HCT116 (cell line): ENCODE measurements around the gene PHYKPL. TPM values are rescaled to one million over a fixed set of nuclear protein-coding genes. Genes with fewer than 3 reads are reported as not detected.

Source experiments
- ATAC-seq: fragments of 200-7000 bp; cut with Tn5 transposase; 2 replicates; pipeline ENCODE4 v1.9.1; 2020; ENCODE audit warnings: mild to moderate bottlenecking, moderate library complexity
- BruUV-seq: library from RNA; stranded (reverse); fragments of 400-500 nt; replicated peaks from 2 replicates; lab custom pipeline; 2021; lab: Mats Ljungman, UMichigan
- CTCF ChIA-PET: fragments of 300-600 bp; sonication (Branson Sonifier 250); formaldehyde crosslinking; loops from one replicate; lab custom pipeline; 2021; ENCODE audit warnings: antibody characterized with exemption; lab: Charles Lee
- POLR2A ChIA-PET: fragments of 300-600, 350-600 bp; sonication (Branson Sonifier 250); formaldehyde crosslinking; loops from one replicate; lab custom pipeline; 2021; ENCODE audit warnings: antibody characterized with exemption; lab: Charles Lee
- RAD21 ChIA-PET, 2 experiments: fragments of 300-600 bp; sonication (Branson Sonifier 250); formaldehyde crosslinking; loops; one replicate each; lab custom pipeline; 2023; ENCODE audit warnings: low total read pairs in 2 of 2; ENCODE audit not compliant: uncharacterized antibody in 2 of 2, unreplicated experiment in 2 of 2, low non-redundant PET in 1 of 2; lab: Charles Lee
- DNase-seq: peaks from one replicate; pipeline ENCODE4 v3.0.0-alpha.2; 2010; ENCODE audit warnings: low read depth, low spot score
- H2AFZ ChIP-seq: fragments of 200-600 bp; shearing (Covaris generic), sonication (generic); 2 replicates; pipeline ENCODE4 v1.6.1; 2017; ENCODE audit warnings: low read depth, mixed run types, mixed read lengths, antibody characterized with exemption, low read length; ENCODE audit not compliant: poor library complexity, severe bottlenecking
- H3K27ac ChIP-seq: 2 replicates; pipeline ENCODE4 v1.5.1; 2012; ENCODE audit warnings: low read depth, low read length
- H3K27me3 ChIP-seq: fragments of 200-600 bp; sonication (generic); 2 replicates; pipeline ENCODE4 v1.6.1; 2016; ENCODE audit warnings: mixed run types, low read length, mixed read lengths; ENCODE audit not compliant: insufficient read depth
- H3K36me3 ChIP-seq, 2 experiments: fragments of 200-500 bp in 1 of 2; fragments of 200-600 bp in 1 of 2; sonication (Bioruptor generic) in 1 of 2; sonication (generic) in 1 of 2; 2 replicates each; pipeline versions ENCODE4 v1.5.1 to v1.6.1; 2014 to 2016; ENCODE audit warnings: low read length in 2 of 2, inconsistent platforms in 1 of 2, mixed read lengths in 1 of 2, mixed run types in 1 of 2; ENCODE audit not compliant: insufficient read depth in 2 of 2, control insufficient read depth in 1 of 2
- H3K4me1 ChIP-seq, 2 experiments: fragments of 200-600 bp in 1 of 2; sonication (generic) in 1 of 2; 2 replicates each; pipeline versions ENCODE4 v1.5.1 to v1.6.1; 2012 to 2017; ENCODE audit warnings: low read length in 2 of 2, inconsistent platforms in 1 of 2, mild to moderate bottlenecking in 1 of 2, mixed read lengths in 1 of 2, mixed run types in 1 of 2, moderate library complexity in 1 of 2; ENCODE audit not compliant: insufficient read depth in 2 of 2, control insufficient read depth in 1 of 2
- H3K4me2 ChIP-seq: fragments of 200-600 bp; sonication (generic); 2 replicates; pipeline ENCODE4 v1.6.1; 2017; ENCODE audit warnings: mixed run types, low read length, mixed read lengths
- H3K4me3 ChIP-seq, 2 experiments: fragments of 200-600 bp in 1 of 2; sonication (generic) in 1 of 2; replicated peaks in 1 of 2; 2 replicates each; pipeline ENCODE4 v1.5.1; 2011 to 2016; ENCODE audit warnings: low read length in 2 of 2, control low read depth in 1 of 2, low read depth in 1 of 2, mild to moderate bottlenecking in 1 of 2, mixed read lengths in 1 of 2, mixed run types in 1 of 2
- H3K79me2 ChIP-seq: fragments of 200-600 bp; sonication (generic); 2 replicates; pipeline ENCODE4 v1.6.1; 2017; ENCODE audit warnings: mild to moderate bottlenecking, mixed run types, low read length, moderate library complexity, mixed read lengths; ENCODE audit not compliant: insufficient read depth
- H3K9ac ChIP-seq: fragments of 200-600 bp; sonication (generic); 2 replicates; pipeline ENCODE4 v1.6.1; 2016; ENCODE audit warnings: low read length, mixed read lengths
- H3K9me2 ChIP-seq: fragments of 200-600 bp; sonication (generic), shearing (Covaris generic); 2 replicates; pipeline ENCODE4 v1.6.1; 2017; ENCODE audit warnings: mixed run types, mild to moderate bottlenecking, moderate library complexity; ENCODE audit not compliant: insufficient read depth
- H3K9me3 ChIP-seq, 2 experiments: fragments of 200-500 bp in 1 of 2; fragments of 200-600 bp in 1 of 2; sonication (Bioruptor generic) in 1 of 2; sonication (generic) in 1 of 2; 2 replicates each; pipeline ENCODE4 v1.6.1; 2014 to 2017; ENCODE audit warnings: low read length in 2 of 2, mixed read lengths in 2 of 2, inconsistent platforms in 1 of 2, low read depth in 1 of 2, mild to moderate bottlenecking in 1 of 2, mixed run types in 1 of 2, moderate library complexity in 1 of 2; ENCODE audit not compliant: control insufficient read depth in 1 of 2, insufficient read depth in 1 of 2
- H4K20me1 ChIP-seq: fragments of 200-600 bp; sonication (generic), shearing (Covaris generic); 2 replicates; pipeline ENCODE4 v1.6.1; 2017; ENCODE audit warnings: mixed run types, mild to moderate bottlenecking, moderate library complexity; ENCODE audit not compliant: insufficient read depth
- ATF3 ChIP-seq: IDR thresholded peaks from 2 replicates; pipeline ENCODE4 v1.6.1; 2012
- CEBPB ChIP-seq: IDR thresholded peaks from 2 replicates; pipeline ENCODE4 v1.6.1; 2012; ENCODE audit warnings: low read depth
- EGR1 ChIP-seq: IDR thresholded peaks from 2 replicates; pipeline ENCODE4 v1.6.1; 2012; ENCODE audit warnings: low read depth
- ELF1 ChIP-seq: IDR thresholded peaks from 2 replicates; pipeline ENCODE4 v1.6.1; 2012; ENCODE audit warnings: low read depth, borderline replicate concordance
- EZH2 ChIP-seq: fragments of 200-600 bp; sonication (generic); IDR thresholded peaks from 2 replicates; pipeline ENCODE4 v1.6.1; 2017; ENCODE audit warnings: antibody characterized with exemption, mixed run types
- EZH2phosphoT487 ChIP-seq: fragments of 200-600 bp; IDR thresholded peaks from 2 replicates; pipeline ENCODE4 v1.6.1; 2018; ENCODE audit warnings: antibody characterized with exemption, borderline replicate concordance
- FOSL1 ChIP-seq: IDR thresholded peaks from 2 replicates; pipeline ENCODE4 v1.6.1; 2012; ENCODE audit warnings: low read depth
- JUND ChIP-seq: IDR thresholded peaks from 2 replicates; pipeline ENCODE4 v1.6.1; 2012
- MAX ChIP-seq: IDR thresholded peaks from 2 replicates; pipeline ENCODE4 v1.6.1; 2012
- POLR2AphosphoS5 ChIP-seq: IDR thresholded peaks from 2 replicates; pipeline ENCODE4 v1.6.1; 2011; ENCODE audit warnings: mild to moderate bottlenecking, low read depth, low read length, moderate library complexity
- RAD21 ChIP-seq: IDR thresholded peaks from 2 replicates; pipeline ENCODE4 v1.6.1; 2012; ENCODE audit warnings: low read depth, mild to moderate bottlenecking
- REST ChIP-seq: IDR thresholded peaks from 2 replicates; pipeline ENCODE4 v1.6.1; 2012; ENCODE audit warnings: low read depth
- SIN3A ChIP-seq: IDR thresholded peaks from 2 replicates; pipeline ENCODE4 v1.6.1; 2012; ENCODE audit warnings: low read depth
- SP1 ChIP-seq: IDR thresholded peaks from 2 replicates; pipeline ENCODE4 v1.6.1; 2012; ENCODE audit warnings: low read depth
- SRF ChIP-seq: IDR thresholded peaks from 2 replicates; pipeline ENCODE4 v1.6.1; 2012; ENCODE audit warnings: low read depth
- TCF7L2 ChIP-seq: IDR thresholded peaks from 2 replicates; pipeline ENCODE4 v1.7.0; 2011; ENCODE audit warnings: borderline replicate concordance, inconsistent platforms; ENCODE audit not compliant: insufficient read depth, insufficient read length; ENCODE audit errors: extremely low read depth
- YY1 ChIP-seq: IDR thresholded peaks from 2 replicates; pipeline ENCODE4 v1.6.1; 2011; ENCODE audit warnings: low read length, low read depth, moderate library complexity, mild to moderate bottlenecking; ENCODE audit not compliant: insufficient replicate concordance; ENCODE audit errors: extremely low read depth
- ZBTB33 ChIP-seq: IDR thresholded peaks from 2 replicates; pipeline ENCODE4 v1.6.1; 2011; ENCODE audit warnings: mild to moderate bottlenecking, low read length, moderate library complexity; ENCODE audit not compliant: insufficient replicate concordance; ENCODE audit errors: extremely low read depth
- ZFX ChIP-seq: fragments of 450-650 bp; IDR thresholded peaks from 2 replicates; pipeline ENCODE4 v1.6.1; 2017
- intact Hi-C: fragments of 100-400 bp; cut with micrococcal nuclease; formaldehyde crosslinking; loops from 2 replicates; pipeline ENCODE4 v1.10.0; 2022
- total RNA-seq: library from RNA; stranded (reverse); gene quantifications from one replicate; pipeline ENCODE4 v1.2.1, GENCODE V29; 2021; ENCODE audit not compliant: unreplicated experiment

PHYKPL gene
- total RNA-seq, 1 experiment from 2014 or later: 57.8 TPM

GRCh38 chr5:178246624-178247279, 14.2 kb upstream of the PHYKPL start (continued):
- TF ChIP-seq ELF1 (no peak), CEBPB (no peak), JUND (no peak), MAX (no peak), EZH2 (no peak), YY1 (no peak), FOSL1 (no peak), RAD21 (no peak), ZBTB33 (no peak), TCF7L2 (no peak)

GRCh38 chr5:178245389-178245788, 12.8 kb upstream of the PHYKPL start:
- Histone ChIP-seq H3K27me3 (no peaks in the 10 kb centered on the region), H3K9me2 (no peaks in the 10 kb centered on the region), H3K36me3 (no peaks in the 10 kb centered on the region), H2AFZ (no peak overlapping the region), H3K79me2 (no peaks in the 10 kb centered on the region), H3K9ac (no peak overlapping the region), H3K4me2 (no peak overlapping the region), H3K4me3 (no peak overlapping the region), H3K27ac (no peak overlapping the region), H4K20me1 (no peaks in the 10 kb centered on the region), H3K4me1 (no peaks in the 10 kb centered on the region), H3K9me3 (no peaks in the 10 kb centered on the region)
- TF ChIP-seq YY1 (no peak), SRF (no peak), POLR2AphosphoS5 (no peak), EZH2phosphoT487 (no peak), EZH2 (no peak), ZFX (no peak), EGR1 (no peak), SP1 (no peak), ATF3 (no peak), SIN3A (no peak), TCF7L2 (no peak), REST (no peak)
- ChIA-PET CTCF (no interaction called here), RAD21 (no interaction called here), POLR2A (no interaction called here)
- DNase-seq: no peak
- no peak for ATAC-seq
- intact Hi-C loops: no loop called here
- BruUV-seq: no TSS peak
